ENCODE data around the gene LNP1. TPM values are rescaled to one million over a fixed set of nuclear protein-coding genes. Genes with fewer than 3 reads are reported as not detected.
A peak's percentile ranks its signal among the peaks of the same experiment; 100 is the strongest.

Gene LNP1
- polyA plus RNA-seq, 2 of the 4 experiments (the other 2 are of a cell fraction) = 1.3 to 2.0 TPM

GRCh38 chr3:100400419-100400779, 940 bp upstream of the LNP1 start:
- TF ChIP-seq FOXS1 (CRISPR knock-in tag; IDR thresholded peaks at IDR 0.05) (no peak), NR3C1 (IDR thresholded peaks at IDR 0.05) (no peak), CBX8 (IDR thresholded peaks at IDR 0.05) (no peak), CHD2 (IDR thresholded peaks at IDR 0.05; ENCODE audit: low read length, partially characterized antibody) (no peak), ZSCAN20 (CRISPR knock-in tag; IDR thresholded peaks at IDR 0.05) (no peak), MAX (IDR thresholded peaks at IDR 0.05) (no peak), PHF8 (IDR thresholded peaks at IDR 0.05; ENCODE audit: borderline replicate concordance, low read depth) (no peak), POLR2A (IDR thresholded peaks at IDR 0.05; ENCODE audit: low read length) (no peak)
- CTCF ChIA-PET = interaction anchor here (0.9 to 1.7 kb wide), 5 partner anchors 28 to 1173 kb away, joined by 3 to 5 read pairs (median 3); partner anchors contain the start of gene PCNP
- Histone ChIP-seq H3K9me3 (no peaks in the 10 kb centered on the region), H3K27ac (peak overlapping the region; percentile 93 to 97), H3K4me2 (peak overlapping the region; percentile 97), H3K4me1 (peaks cover 38% of the 10 kb centered on the region; the same call in 2 of the 3 replicates), H3K4me3 (peak overlapping the region; percentile 91)
- ATAC-seq (peak; percentile 31 to 37; a peak in 5 of 6 replicates), DNase-seq (ENCODE audit: low read depth in 1 of 2, low spot score in 1 of 2) (peak in 1 of 2 experiments; percentile 3), FAIRE-seq (no peak)
- POLR2A ChIA-PET = interaction anchor here (0.6 to 2.0 kb wide), 2 partner anchors 14 to 20 kb away, joined by 3 to 5 read pairs; no protein-coding TSS in a partner anchor
- 4% methylated on average over 16 of the region's 22 CpGs for WGBS (ENCODE audit: missing lambda C conversion rate)

- FAIRE-seq (no peak), DNase-seq (ENCODE audit: low read depth in 1 of 2, low spot score in 1 of 2) (no peak), ATAC-seq (peak; percentile 41 to 42; a peak in 5 of 6 replicates)
- Histone ChIP-seq H3K27ac (peak overlapping the region; percentile 93 to 97), H3K4me3 (peak overlapping the region; percentile 91), H3K4me2 (peak overlapping the region; percentile 96), H3K9me3 (no peaks in the 10 kb centered on the region), H3K4me1 (peaks cover 30% of the 10 kb centered on the region; the same call in 1 of the 3 replicates)
- POLR2A ChIA-PET = interaction anchor here (0.5 to 2.0 kb wide), 20 partner anchors 9 to 1275 kb away, joined by 3 to 20 read pairs (median 4); partner anchors contain the start of genes NIT2, TBC1D23 and TMEM45A
- TF ChIP-seq BHLHE40 (IDR thresholded peaks at IDR 0.05; ENCODE audit: low read depth, low read length) (no peak), PHF8 (IDR thresholded peaks at IDR 0.05; ENCODE audit: borderline replicate concordance, low read depth) (peak; percentile 12; the same call in 1 of the 2 replicates), REST (IDR thresholded peaks at IDR 0.05) (no peak), HOXB13 (CRISPR knock-in tag; IDR thresholded peaks at IDR 0.05; ENCODE audit: low read depth) (0 out of 2 replicates have a peak, but pooled peaks have one; percentile 49), JUN (IDR thresholded peaks at IDR 0.05) (0 out of 5 replicates have a peak, but pooled peaks of 1 of the 2 experiments have one; percentile 22)
- CTCF ChIA-PET = interaction anchor here (0.9 to 1.2 kb wide), 4 partner anchors 10 to 1172 kb away, joined by 3 read pairs; partner anchors contain the start of gene PCNP
- under 1% methylated on average over 23 of the region's 23 CpGs for WGBS (ENCODE audit: missing lambda C conversion rate)
These were observed 319 bp downstream of the LNP1 start for GRCh38 chr3:100401674-100402041.

GRCh38 chr3:100402256-100402655, 917 bp downstream of the LNP1 start:
- TF ChIP-seq REST (IDR thresholded peaks at IDR 0.05) (no peak), HES2 (IDR thresholded peaks at IDR 0.05) (no peak), EP300 (IDR thresholded peaks at IDR 0.05) (no peak), HEYL (CRISPR knock-in tag; IDR thresholded peaks at IDR 0.05) (no peak), FOSB (CRISPR knock-in tag; IDR thresholded peaks at IDR 0.05) (0 out of 2 replicates have a peak, but pooled peaks have one; percentile 32), RCOR1 (IDR thresholded peaks at IDR 0.05; ENCODE audit: low read depth, low read length) (no peak), RFX5 (IDR thresholded peaks at IDR 0.05) (no peak), HOXA7 (CRISPR knock-in tag; IDR thresholded peaks at IDR 0.05) (no peak)
- POLR2A ChIA-PET = interaction anchor here (1.3 to 2.0 kb wide), 9 partner anchors 8 to 308 kb away, joined by 4 to 20 read pairs (median 6); partner anchors contain the start of genes NIT2, TBC1D23 and TMEM45A
- peak overlapping the region; percentile 93 to 97 for H3K27ac ChIP-seq
- CTCF ChIA-PET = interaction anchor here (0.6 to 1.2 kb wide), 3 partner anchors 11 to 85 kb away, joined by 3 read pairs; no protein-coding TSS in a partner anchor
- H3K4me2 ChIP-seq = peak overlapping the region; percentile 96
- DNase-seq (ENCODE audit: low read depth in 1 of 2, low spot score in 1 of 2) (peak in 1 of 2 experiments; percentile 9), FAIRE-seq (no peak), ATAC-seq (no peak)
- H3K4me3 ChIP-seq = peak overlapping the region; percentile 91
- H3K4me1 ChIP-seq = peaks cover 27% of the 10 kb centered on the region; the same call in 1 of the 3 replicates
- H3K9me3 ChIP-seq = no peaks in the 10 kb centered on the region
- WGBS (ENCODE audit: missing lambda C conversion rate) = 2% methylated on average over 2 of the region's 2 CpGs
